Fibroblast of mammary gland (primary cell): ENCODE measurements around the gene TFRC.

Source experiments
- DNase-seq: peaks from one replicate; pipeline ENCODE4 v3.0.0-alpha.2; 2010; ENCODE audit warnings: low read depth
- H3K4me3 ChIP-seq: 2 replicates; pipeline ENCODE4 v1.5.1; 2011; ENCODE audit warnings: low read depth, mild to moderate bottlenecking, low read length, moderate library complexity; ENCODE audit not compliant: control insufficient read depth
- TF ChIP-seq, protein P1 (sequence below): conservative IDR thresholded peaks from 2 replicates; pipeline ENCODE4 v1.5.1; 2011; ENCODE audit warnings: low read depth, low read length, inconsistent platforms; ENCODE audit not compliant: control insufficient read depth, insufficient read depth

Gene TFRC

DNA sequence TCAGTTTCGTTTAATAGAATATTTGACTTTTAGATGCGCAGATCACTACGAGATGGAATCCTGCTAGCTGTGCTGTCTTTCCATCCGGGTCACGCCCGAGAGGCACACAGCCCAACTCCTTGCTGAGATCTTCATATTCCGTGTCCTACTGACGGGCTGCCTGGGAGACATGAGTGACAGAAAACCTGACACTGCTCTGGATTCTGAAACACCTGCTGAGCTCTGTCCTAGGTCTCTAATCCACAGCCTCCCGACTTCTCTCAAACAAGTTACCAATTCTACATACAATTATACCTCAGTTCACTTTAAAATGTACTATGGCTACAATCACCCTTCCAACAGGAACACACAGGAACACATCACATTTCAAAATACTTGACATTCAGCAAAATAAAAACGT lies 27.2 kb downstream of the TFRC start:
- TF ChIP-seq, protein P1, sequence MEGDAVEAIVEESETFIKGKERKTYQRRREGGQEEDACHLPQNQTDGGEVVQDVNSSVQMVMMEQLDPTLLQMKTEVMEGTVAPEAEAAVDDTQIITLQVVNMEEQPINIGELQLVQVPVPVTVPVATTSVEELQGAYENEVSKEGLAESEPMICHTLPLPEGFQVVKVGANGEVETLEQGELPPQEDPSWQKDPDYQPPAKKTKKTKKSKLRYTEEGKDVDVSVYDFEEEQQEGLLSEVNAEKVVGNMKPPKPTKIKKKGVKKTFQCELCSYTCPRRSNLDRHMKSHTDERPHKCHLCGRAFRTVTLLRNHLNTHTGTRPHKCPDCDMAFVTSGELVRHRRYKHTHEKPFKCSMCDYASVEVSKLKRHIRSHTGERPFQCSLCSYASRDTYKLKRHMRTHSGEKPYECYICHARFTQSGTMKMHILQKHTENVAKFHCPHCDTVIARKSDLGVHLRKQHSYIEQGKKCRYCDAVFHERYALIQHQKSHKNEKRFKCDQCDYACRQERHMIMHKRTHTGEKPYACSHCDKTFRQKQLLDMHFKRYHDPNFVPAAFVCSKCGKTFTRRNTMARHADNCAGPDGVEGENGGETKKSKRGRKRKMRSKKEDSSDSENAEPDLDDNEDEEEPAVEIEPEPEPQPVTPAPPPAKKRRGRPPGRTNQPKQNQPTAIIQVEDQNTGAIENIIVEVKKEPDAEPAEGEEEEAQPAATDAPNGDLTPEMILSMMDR: no peak
- no peak for DNase-seq
- no peak overlapping the region for H3K4me3 ChIP-seq

DNA sequence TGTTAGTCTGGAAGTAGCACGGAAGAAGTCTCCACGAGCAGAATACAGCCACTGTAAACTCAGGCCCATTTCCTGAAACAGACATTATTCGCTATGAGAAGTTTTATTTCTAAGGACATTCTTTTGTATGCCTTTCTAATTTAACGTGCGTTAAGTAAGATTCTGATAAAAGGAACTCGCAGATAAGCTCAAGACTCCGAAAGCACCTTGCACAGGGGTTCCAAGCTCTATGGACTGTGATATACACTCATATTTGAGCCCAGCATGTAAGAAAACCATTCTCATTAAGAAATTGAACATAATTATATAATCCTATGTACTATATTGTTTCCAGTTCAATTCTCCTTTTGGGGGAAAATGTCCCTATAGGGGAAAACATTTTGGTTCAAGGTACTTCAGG lies 28.4 kb downstream of the TFRC start:
- DNase-seq: no peak
- TF ChIP-seq, protein P1: no peak
- H3K4me3 ChIP-seq: no peak overlapping the region

GRCh38 chr3:196051282-196052076 lies 30.4 kb downstream of the TFRC start:
- H3K4me3 ChIP-seq: no peak overlapping the region
- no peak for DNase-seq
- TF ChIP-seq, protein P1: no peak

DNA sequence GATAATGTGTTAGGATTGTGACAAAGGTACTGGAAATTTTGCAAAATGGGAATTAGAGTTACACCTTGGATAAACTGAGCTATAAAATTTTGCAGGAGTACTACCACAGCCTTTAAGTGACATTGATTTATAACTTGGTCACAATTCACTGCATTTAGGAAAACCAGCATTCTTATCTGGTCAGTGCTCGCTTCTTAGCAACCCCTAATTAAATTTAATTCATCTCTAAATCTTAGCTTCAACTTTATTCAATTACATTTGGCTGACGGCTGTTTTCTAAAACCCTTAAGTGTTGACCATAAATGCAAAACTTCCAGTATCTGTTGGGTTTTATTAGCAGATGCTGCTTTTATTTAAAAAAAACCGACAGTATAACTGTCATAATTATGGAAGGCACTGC lies 31.3 kb downstream of the TFRC start:
- TF ChIP-seq, protein P1: no peak
- no peak for DNase-seq
- no peak overlapping the region for H3K4me3 ChIP-seq

DNA sequence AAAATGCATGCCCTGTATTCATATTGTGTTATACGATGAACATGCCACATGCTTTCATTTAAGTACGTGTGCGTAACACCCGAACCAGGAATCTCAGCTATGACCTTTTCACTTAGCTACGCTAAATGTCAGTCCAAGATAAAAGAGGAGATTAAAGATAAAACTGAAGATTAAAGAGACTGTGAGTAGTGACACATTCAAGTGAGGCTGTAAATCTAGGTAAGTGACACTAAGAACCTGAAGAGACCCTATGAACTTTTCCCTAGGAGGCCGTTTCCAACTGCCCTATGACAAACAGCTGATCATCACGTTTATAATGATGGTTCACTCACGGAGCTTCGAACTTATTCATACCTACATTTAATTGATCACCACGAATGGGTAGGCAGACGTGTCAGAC lies 32.2 kb downstream of the TFRC start:
- DNase-seq: no peak
- no peak overlapping the region for H3K4me3 ChIP-seq
- TF ChIP-seq, protein P1: no peak

DNA sequence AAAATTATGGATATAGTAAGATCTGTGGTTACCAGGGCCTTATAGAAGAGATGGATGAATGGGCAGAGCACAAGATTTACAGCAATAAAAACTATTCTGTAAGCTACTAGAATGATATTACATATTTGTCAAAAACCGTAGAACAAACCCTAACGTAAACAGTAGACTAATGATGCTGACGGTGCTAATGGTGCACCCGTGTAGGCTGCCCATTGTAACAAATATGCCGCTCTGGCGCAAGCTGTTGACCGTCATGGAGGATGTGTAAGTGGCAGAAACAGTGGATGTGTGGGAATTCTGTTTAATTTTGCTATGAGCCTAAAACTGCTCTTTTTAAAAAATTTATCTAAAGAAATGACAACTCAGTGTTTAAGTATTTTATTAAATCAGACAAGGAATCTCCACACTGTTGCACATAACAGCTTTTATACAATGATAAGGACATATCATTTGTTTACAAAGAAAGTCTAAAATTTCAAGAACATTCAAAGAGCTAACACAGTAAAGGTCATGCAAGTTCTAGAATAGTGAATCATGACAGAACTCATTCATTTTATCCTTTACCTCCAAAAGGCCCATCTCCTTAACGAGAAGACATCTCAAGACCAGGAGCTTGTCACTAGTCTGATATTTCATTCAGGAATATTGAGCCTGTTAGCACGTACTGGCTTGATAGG lies 32.8 kb downstream of the TFRC start:
- no peak overlapping the region for H3K4me3 ChIP-seq
- TF ChIP-seq, protein P1: no peak
- DNase-seq: no peak
